SJSA1 (cell line): ENCODE data around the gene UBAC1. TPM values are rescaled to one million over a fixed set of nuclear protein-coding genes. Genes with fewer than 3 reads are reported as not detected.

Experiments
- DNase-seq, 2 experiments: peaks; one replicate each; pipeline ENCODE4 v3.0.0-alpha.2; 2015 to 2020; ENCODE audit warnings: low spot score in 2 of 2, low read depth in 1 of 2
- H3K27ac ChIP-seq: fragments of 250-450 bp; sonication (Bioruptor Pico); 2 replicates; pipeline ENCODE4 v1.5.1; 2020; ENCODE audit warnings: mild to moderate bottlenecking, moderate library complexity
- H3K27me3 ChIP-seq: fragments of 250-450 bp; sonication (Bioruptor Pico); replicated peaks from 2 replicates; pipeline ENCODE4 v1.5.1; 2020; ENCODE audit warnings: mild to moderate bottlenecking, moderate library complexity
- H3K36me3 ChIP-seq: fragments of 250-450 bp; sonication (Bioruptor Pico); 2 replicates; pipeline ENCODE4 v1.5.1; 2020; ENCODE audit warnings: mild to moderate bottlenecking
- H3K4me1 ChIP-seq: fragments of 250-450 bp; sonication (Bioruptor Pico); replicated peaks from 2 replicates; pipeline ENCODE4 v1.6.1; 2021; ENCODE audit warnings: mild to moderate bottlenecking
- H3K4me3 ChIP-seq: fragments of 250-450 bp; sonication (Bioruptor Pico); 2 replicates; pipeline ENCODE4 v1.5.1; 2020; ENCODE audit warnings: mild to moderate bottlenecking
- H3K9me3 ChIP-seq: fragments of 250-450 bp; sonication (Bioruptor Pico); replicated peaks from 2 replicates; pipeline ENCODE4 v1.5.1; 2020; ENCODE audit warnings: mild to moderate bottlenecking
- total RNA-seq: library from RNA; depleted of rRNA; stranded (reverse); fragments of >200 nt; shearing (Covaris generic); gene quantifications from 2 replicates; pipeline ENCODE4 v1.2.3, GENCODE V29; 2014

The UBAC1 gene
- total RNA-seq, 1 experiment from 2014 or later, result 51.6 TPM

DNA sequence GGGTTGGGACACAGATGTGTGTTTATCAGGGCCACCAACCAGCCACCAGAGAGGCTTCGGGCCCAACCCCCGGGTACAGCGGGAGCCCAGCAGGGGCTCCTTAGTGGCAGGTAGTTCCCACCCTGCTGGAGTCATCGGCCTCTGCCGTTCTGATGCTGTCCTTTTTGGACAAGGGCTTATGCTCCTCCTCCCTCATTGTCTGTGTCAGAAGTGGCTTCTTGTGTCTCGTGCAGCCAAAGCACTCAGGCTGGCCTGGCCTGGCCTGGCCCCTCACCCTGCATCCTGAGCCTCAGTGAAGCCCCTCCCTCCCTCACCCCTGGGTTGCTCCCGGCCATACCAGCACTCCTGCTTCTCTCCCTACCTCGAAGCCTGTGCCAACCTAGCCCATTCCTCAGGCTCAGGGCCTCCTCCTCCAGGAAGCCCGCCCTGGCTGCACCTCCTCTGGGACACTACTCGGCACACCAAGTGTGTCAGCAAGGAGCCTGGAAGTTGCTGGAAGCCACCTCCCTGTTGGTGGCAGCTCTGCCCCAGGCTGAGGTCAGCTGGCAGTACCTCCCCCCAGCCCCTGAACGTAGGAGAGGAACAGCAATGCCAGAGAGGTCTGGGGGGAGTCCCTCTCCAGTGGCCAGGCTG lies 4.1 kb upstream of the UBAC1 start:
- Histone ChIP-seq H3K4me3 (no peak overlapping the region), H3K9me3 (0 out of 2 replicates have a peak, but pooled peaks cover 3% of the 10 kb centered on the region), H3K4me1 (peaks cover 4% of the 10 kb centered on the region), H3K27me3 (no peaks in the 10 kb centered on the region), H3K36me3 (peaks cover 6% of the 10 kb centered on the region; the same call in 1 of the 2 replicates), H3K27ac (no peak overlapping the region)
- DNase-seq, result no peak

DNA sequence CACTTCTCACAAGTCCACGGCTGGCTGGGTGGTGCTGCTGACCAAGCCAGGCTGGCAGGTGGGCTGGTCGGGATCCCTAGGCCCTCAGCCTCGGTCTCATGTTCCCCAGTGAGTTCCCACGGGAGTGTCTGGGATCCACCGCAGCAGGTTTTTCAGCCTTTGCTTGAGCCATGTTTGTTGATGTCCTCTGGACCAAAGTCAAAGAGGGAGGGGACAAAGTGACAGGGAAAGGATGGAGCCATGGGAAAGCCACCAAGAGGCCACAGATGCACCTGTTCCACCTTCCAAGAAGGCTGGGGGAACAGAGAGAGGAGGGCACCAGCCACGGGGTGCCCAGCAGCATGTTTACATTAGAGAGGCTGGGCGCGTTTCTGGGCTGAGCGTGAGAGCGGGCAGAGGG lies 2.8 kb upstream of the UBAC1 start:
- Histone ChIP-seq H3K27me3 (no peaks in the 10 kb centered on the region), H3K36me3 (peaks cover 6% of the 10 kb centered on the region; the same call in 1 of the 2 replicates)

GRCh38 chr9:135963338-135963737 lies 2.2 kb upstream of the UBAC1 start:
- H3K4me3 ChIP-seq, result no peak overlapping the region

More for the DNA sequence above, 2.8 kb upstream of the UBAC1 start:
- Histone ChIP-seq H3K4me3 (no peak overlapping the region), H3K4me1 (peaks cover 13% of the 10 kb centered on the region), H3K27ac (no peak overlapping the region), H3K9me3 (0 out of 2 replicates have a peak, but pooled peaks cover 3% of the 10 kb centered on the region)
- DNase-seq, result no peak

GRCh38 chr9:135962696-135963307 lies 1.6 kb upstream of the UBAC1 start:
- Histone ChIP-seq H3K4me3 (no peak overlapping the region), H3K4me1 (peaks cover 13% of the 10 kb centered on the region), H3K27ac (no peak overlapping the region), H3K9me3 (0 out of 2 replicates have a peak, but pooled peaks cover 3% of the 10 kb centered on the region), H3K36me3 (peaks cover 6% of the 10 kb centered on the region; the same call in 1 of the 2 replicates), H3K27me3 (no peaks in the 10 kb centered on the region)
- no peak for DNase-seq

More at GRCh38 chr9:135963338-135963737, 2.2 kb upstream of the UBAC1 start:
- H3K27me3 ChIP-seq, result no peaks in the 10 kb centered on the region
- peaks cover 13% of the 10 kb centered on the region for H3K4me1 ChIP-seq
- DNase-seq, result no peak
- no peak overlapping the region for H3K27ac ChIP-seq
- peaks cover 6% of the 10 kb centered on the region; the same call in 1 of the 2 replicates for H3K36me3 ChIP-seq
- H3K9me3 ChIP-seq, result 0 out of 2 replicates have a peak, but pooled peaks cover 3% of the 10 kb centered on the region

DNA sequence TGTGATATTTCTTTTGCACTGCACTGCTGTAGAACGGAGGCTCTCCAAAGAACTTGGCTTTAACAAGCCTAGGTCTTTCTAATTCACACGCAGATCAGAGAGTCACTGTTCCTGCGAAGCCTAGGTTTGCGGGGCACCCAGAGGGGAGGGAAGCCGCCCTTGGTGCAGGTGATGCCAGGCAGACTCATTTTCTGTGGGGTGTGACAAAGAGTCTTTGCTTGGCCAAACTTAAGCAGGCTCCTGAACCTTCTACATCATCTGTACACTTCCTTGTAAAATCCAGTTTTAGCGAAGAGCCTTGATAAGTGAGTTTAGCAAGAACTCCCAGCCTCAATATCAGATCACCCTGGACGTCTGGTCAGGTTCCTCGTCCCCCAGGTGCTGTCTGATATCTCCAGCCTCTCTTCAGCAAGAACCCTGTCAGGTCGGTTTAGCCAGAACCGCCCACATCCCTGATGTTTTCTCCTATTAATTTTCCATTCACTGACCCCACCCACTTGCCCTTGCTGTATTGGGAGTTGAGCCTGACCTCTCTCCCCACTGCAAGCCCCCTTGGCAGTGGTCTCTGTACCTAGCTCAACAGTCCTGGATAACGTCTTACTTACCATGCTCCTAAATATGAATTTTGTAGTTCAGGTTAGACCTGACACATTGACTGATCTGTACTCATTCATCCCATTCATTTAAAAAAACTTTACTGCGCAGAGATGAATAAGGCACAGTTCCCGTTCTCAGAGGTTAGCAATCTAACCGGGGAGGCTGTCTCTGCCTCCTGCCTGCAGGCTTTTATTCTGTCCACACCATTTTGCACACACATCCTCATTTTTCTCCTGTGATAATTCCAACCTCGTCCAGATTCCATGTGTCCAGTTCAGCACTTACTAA lies 880 bp upstream of the UBAC1 start:
- Histone ChIP-seq H3K27ac (no peak overlapping the region), H3K36me3 (peaks cover 6% of the 10 kb centered on the region; the same call in 1 of the 2 replicates), H3K4me1 (peaks cover 13% of the 10 kb centered on the region), H3K9me3 (0 out of 2 replicates have a peak, but pooled peaks cover 3% of the 10 kb centered on the region), H3K27me3 (no peaks in the 10 kb centered on the region), H3K4me3 (no peak overlapping the region)
- DNase-seq, result no peak

- H3K27ac ChIP-seq, result peak overlapping the region; percentile 12; the same call in 1 of the 2 replicates
- DNase-seq, result peak in 1 of 2 experiments; percentile 27
- 0 out of 2 replicates have a peak, but pooled peaks cover 3% of the 10 kb centered on the region for H3K9me3 ChIP-seq
- no peaks in the 10 kb centered on the region for H3K27me3 ChIP-seq
- peaks cover 13% of the 10 kb centered on the region for H3K4me1 ChIP-seq
- peaks cover 6% of the 10 kb centered on the region; the same call in 1 of the 2 replicates for H3K36me3 ChIP-seq
- H3K4me3 ChIP-seq, result peak overlapping the region; percentile 93
Measured at GRCh38 chr9:135960411-135961276, 529 bp downstream of the UBAC1 start.

- Histone ChIP-seq H3K27ac (no peak overlapping the region), H3K27me3 (no peaks in the 10 kb centered on the region)
- no peak for DNase-seq
Measured at GRCh38 chr9:135959814-135960213, 1.4 kb downstream of the UBAC1 start.

DNA sequence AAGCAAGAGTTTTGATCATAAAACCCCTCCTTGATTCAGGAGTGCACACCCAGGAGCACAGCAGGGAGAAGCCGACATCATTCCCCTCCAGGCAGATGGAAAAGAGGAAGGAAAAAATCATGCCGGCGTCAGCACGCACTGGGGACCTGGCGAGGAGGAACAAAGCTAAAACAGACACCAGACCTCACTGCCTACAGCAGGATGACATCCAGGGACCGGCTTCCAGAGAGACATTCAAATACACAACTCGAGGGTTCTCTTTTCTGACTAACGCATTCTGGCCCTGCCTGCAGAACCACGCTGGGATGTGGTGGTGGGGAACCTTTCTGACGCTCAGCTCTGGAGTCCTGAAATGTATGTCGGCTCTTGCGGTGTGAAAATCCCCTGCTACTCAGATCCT lies 2.7 kb downstream of the UBAC1 start:
- Histone ChIP-seq H3K4me1 (peaks cover 13% of the 10 kb centered on the region), H3K4me3 (no peak overlapping the region), H3K27ac (no peak overlapping the region), H3K36me3 (peaks cover 17% of the 10 kb centered on the region), H3K27me3 (no peaks in the 10 kb centered on the region), H3K9me3 (0 out of 2 replicates have a peak, but pooled peaks cover 3% of the 10 kb centered on the region)
- no peak for DNase-seq

More at GRCh38 chr9:135959814-135960213, 1.4 kb downstream of the UBAC1 start:
- H3K4me3 ChIP-seq, result peak overlapping the region; percentile 93
- H3K36me3 ChIP-seq, result peaks cover 7% of the 10 kb centered on the region; the same call in 1 of the 2 replicates
- peaks cover 13% of the 10 kb centered on the region for H3K4me1 ChIP-seq
- H3K9me3 ChIP-seq, result 0 out of 2 replicates have a peak, but pooled peaks cover 3% of the 10 kb centered on the region

- DNase-seq, result no peak
- no peaks in the 10 kb centered on the region for H3K27me3 ChIP-seq
- peaks cover 13% of the 10 kb centered on the region for H3K4me1 ChIP-seq
- H3K27ac ChIP-seq, result no peak overlapping the region
- H3K36me3 ChIP-seq, result peaks cover 23% of the 10 kb centered on the region
- 0 out of 2 replicates have a peak, but pooled peaks cover 3% of the 10 kb centered on the region for H3K9me3 ChIP-seq
- H3K4me3 ChIP-seq, result no peak overlapping the region
Measured at GRCh38 chr9:135957431-135957830, 3.7 kb downstream of the UBAC1 start.

DNA sequence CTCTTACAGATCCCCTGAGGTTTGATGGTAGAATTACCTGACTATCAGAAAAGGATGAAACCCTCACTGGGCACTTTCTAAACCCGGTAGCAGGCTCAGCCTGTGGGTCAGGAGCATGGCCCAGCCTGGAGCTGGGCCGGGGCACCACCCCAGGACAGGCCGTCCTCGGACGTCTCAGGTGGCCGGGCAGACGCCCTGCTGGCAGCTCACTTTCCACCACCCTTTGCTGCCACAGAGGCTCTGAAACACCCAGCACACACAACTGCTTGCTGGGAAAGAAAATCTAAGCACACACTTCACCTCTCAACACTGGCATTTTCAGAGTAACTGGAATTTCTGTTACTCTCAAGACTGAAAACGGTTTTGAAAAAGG lies 4.4 kb downstream of the UBAC1 start:
- no peaks in the 10 kb centered on the region for H3K27me3 ChIP-seq
- no peak for DNase-seq
- H3K36me3 ChIP-seq, result peaks cover 30% of the 10 kb centered on the region
- no peak overlapping the region for H3K27ac ChIP-seq
- H3K4me3 ChIP-seq, result no peak overlapping the region
- H3K9me3 ChIP-seq, result 0 out of 2 replicates have a peak, but pooled peaks cover 3% of the 10 kb centered on the region
- H3K4me1 ChIP-seq, result peaks cover 13% of the 10 kb centered on the region

DNA sequence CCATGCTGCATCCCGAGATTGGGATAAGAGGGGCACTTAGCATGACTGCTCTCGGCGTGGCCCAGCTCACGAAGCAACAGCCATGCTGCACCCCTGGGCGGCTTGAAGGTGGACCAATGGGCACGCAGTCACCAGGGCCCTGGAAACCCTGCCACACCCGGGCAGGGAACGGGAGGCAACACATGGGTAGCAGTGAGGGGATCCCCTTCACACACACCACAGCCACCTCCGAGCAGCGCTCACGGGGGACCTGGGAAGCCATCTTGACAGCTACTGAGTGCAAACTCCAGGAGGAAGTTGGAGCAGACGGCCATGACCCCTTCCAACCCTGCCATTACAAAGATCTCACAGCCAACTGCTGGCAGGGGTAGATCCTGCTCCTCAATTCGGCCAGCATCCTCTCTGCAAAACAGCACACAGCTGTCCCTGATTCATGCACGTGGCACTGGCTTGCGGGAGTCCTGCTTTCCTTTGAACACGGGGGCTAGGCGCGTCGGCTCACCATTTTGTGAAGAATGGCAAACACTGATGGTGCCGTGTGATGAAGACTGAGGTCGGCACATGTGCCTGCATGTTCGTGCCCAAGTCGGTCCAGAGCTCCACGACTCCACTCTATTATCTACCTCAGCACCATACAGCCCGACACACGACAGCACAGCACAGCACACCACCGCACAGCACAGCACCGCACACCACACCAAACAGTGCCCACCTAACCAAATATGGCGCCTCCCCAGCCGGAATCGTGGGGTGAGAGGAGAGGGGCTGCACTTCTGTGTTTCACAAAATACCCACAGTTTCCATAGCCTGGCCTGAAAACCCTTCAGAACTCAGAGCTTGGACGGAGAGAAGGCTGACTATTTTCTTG lies 5.0 kb downstream of the UBAC1 start:
- Histone ChIP-seq H3K4me3 (no peak overlapping the region), H3K9me3 (0 out of 2 replicates have a peak, but pooled peaks cover 3% of the 10 kb centered on the region), H3K27me3 (no peaks in the 10 kb centered on the region), H3K4me1 (peaks cover 13% of the 10 kb centered on the region), H3K27ac (no peak overlapping the region), H3K36me3 (peaks cover 30% of the 10 kb centered on the region)
- DNase-seq, result no peak

DNA sequence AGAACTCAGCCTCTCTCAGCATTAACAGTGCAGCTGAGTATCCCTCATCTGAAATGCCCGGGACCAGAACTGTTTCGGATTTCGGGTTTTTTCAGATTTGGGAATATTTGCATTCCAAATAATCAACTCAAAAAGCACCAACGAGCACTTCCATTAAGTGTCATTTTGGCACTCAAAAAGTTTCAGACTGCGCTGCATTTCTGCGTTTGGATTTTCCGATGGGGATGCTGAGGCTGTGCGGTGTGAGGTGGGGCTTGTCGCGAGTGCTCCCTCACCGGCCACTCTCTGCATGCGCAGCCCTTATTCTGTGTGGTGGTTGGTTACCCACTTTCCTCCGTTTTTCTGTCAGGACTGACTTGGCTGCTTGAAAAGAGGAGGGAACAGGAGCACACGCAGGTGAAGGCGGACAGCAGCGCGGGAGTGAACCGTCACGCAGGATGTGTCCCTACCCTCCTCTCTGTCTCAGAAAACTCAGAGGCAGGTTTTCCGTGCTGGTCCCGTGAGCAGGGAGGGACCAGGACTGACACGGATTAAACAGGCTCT lies 8.4 kb downstream of the UBAC1 start:
- Histone ChIP-seq H3K27ac (no peak overlapping the region), H3K4me1 (no peaks in the 10 kb centered on the region)
- DNase-seq, result no peak

More for the DNA sequence above, 8.4 kb downstream of the UBAC1 start:
- Histone ChIP-seq H3K36me3 (peaks cover 27% of the 10 kb centered on the region), H3K27me3 (no peaks in the 10 kb centered on the region), H3K4me3 (no peak overlapping the region), H3K9me3 (no peaks in the 10 kb centered on the region)
